GM18526 (cell line): Measurements from ENCODE around the gene TBCD.

Experiments used
- POLR2A ChIP-seq: IDR thresholded peaks from 3 replicates; pipeline ENCODE4 v1.6.1; 2011; ENCODE audit not compliant: insufficient read length; ENCODE audit errors: extremely low read depth

Gene TBCD

DNA sequence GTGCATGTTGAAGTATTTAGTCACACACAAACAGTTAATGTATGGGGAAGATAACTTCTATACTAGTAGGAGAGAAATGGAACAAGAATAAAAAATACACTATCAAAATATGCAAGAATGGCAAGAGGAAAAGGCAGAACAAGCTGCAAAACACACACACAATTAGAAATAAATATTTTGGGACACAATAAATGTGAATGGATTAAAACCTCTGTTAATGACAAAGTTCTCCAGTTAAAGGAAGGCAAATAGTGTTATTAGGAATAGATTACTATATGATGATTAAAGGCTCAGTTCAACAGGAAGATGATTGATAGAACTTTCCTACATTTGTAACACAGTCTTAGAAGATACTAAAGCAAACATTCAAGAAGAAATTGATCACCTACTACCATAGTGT is 194.2 kb downstream of the TBCD start:
- TF ChIP-seq POLR2A: no peak

DNA sequence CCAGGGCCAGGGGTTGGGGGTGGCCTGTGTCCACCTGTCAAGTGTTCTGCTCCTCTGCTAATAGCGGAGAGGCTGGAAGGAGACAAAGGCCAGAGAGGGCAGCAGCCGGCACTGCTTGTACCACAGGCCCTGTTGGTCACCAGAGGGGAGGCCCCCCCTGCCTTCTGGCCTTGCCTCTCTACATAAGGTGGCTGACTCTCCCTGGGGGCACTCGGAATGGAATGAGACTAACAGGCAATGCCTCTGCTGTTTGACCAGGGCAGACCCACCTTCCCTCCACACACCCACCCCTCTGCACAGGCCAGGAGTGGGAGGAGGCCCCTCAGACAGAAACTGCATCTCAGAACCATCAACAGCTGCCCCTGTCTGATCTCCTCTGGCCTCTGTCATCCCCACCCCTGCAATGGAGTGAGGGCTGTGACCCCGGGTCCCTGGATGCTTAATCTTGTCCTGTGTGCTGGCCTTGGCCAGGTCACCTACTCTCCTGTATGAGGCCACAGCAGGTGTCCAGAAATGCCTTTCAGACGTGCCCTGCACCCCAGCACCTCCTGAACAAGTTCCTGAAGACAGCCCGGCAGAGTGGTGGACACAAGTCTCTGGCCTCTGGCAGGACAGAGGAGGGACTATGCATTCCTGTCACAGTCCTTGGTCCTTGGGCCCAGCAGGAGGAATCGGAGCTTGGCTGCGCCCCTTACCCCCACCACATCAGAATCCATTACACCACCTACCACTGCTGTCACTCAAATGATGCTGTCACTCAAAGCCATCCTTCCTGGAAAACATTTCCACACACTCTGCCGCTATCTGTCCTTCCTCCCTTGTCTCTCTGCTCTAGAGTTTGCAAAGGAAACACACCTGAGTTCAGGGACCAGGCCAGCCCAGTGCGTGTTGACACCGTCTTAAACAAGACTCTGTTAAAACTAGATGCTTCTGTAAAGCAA is 195.5 kb downstream of the TBCD start:
- no peak for TF ChIP-seq POLR2A

DNA sequence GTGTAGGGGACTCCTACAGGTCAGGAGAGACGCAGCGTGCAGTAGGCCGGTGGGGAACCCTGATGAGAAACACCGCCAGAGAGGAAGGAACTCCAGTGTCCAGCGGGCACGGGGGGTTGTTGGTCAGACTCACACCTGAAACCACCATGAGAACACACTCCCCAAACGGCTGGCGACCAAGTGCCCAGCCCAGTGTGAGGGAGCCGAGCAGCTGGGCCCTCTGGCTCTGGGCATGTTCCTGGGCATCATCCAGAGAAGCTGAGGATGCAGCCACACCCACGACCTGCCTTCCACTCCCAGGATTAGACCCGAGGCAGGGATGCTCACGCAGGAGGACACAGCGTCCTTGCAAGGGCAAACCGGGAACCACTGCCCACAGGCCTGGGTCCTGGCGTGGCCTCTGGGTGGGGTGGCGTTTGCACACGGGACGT is 196.2 kb downstream of the TBCD start:
- no peak for TF ChIP-seq POLR2A

GRCh38 chr17:82948957-82949356 is 197.1 kb downstream of the TBCD start:
- no peak for TF ChIP-seq POLR2A

DNA sequence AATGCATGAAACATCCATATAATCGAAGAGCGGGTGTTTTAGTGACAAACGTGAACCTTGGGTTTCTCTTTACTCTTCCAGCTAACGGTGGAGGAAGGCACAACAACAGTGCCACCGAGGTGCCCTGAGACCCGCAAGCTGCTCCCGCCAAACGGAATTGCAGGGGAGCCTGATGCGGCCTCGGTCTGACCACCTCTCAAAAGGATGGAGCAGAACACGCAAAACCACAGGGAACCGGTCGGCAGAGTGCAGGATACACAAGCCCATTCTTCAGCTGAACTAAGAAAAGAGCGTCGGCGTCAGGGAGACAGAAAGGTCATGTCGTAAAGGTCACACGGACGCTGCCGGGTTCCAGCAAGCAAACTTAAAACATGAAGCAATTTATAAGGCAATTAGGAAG is 197.5 kb downstream of the TBCD start:
- no peak for TF ChIP-seq POLR2A

GRCh38 chr17:82949984-82950383 is 198.1 kb downstream of the TBCD start:
- TF ChIP-seq POLR2A: no peak

DNA sequence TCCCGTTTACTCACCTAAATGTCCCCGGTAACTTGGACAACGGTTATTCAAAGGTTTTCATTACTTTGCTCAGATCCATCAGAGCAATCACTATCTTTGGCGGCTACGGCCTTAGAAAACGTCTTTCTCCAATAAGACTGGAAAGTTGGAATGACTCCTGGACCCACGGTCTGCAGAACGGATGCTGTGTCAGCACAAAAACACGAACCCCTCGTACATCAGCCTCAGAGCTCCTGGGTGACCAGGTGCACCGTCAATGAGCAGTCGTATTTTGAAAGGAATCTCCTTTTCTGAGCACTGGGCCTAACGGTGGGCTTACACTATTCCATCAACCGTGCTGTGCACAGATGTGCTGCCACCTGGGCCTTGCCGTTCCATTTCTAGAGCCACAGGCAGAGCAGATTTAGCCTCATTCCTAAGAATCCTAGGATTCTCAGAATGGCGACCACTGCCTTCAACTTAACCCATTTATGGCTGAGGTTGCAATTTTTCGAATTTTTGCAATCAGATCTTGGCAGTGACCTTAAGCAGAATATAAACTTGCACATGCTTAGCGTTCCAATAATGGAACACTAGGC is 198.7 kb downstream of the TBCD start:
- no peak for TF ChIP-seq POLR2A

GRCh38 chr17:82952019-82952418 is 200.2 kb downstream of the TBCD start:
- TF ChIP-seq POLR2A: no peak

- no peak for TF ChIP-seq POLR2A
Measured at GRCh38 chr17:82956146-82956725, 204.4 kb downstream of the TBCD start.

GRCh38 chr17:82956726-82957468 is 205.0 kb downstream of the TBCD start:
- TF ChIP-seq POLR2A: no peak

DNA sequence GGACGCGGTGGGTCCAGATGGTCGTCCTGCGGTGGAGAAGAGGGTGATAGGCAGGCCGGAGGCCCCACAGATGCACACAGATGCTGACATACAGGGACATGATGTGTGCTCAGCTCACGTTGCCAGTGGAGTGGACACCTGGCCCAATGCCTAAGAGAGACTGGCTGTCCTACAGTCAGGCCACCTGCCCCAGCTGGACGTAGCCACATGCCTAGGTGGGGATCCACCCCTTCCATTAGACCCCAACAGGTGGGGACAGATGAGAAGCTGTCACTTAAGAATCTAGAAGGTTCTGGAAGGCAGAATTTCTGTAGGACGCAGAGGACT is 205.6 kb downstream of the TBCD start:
- no peak for TF ChIP-seq POLR2A

DNA sequence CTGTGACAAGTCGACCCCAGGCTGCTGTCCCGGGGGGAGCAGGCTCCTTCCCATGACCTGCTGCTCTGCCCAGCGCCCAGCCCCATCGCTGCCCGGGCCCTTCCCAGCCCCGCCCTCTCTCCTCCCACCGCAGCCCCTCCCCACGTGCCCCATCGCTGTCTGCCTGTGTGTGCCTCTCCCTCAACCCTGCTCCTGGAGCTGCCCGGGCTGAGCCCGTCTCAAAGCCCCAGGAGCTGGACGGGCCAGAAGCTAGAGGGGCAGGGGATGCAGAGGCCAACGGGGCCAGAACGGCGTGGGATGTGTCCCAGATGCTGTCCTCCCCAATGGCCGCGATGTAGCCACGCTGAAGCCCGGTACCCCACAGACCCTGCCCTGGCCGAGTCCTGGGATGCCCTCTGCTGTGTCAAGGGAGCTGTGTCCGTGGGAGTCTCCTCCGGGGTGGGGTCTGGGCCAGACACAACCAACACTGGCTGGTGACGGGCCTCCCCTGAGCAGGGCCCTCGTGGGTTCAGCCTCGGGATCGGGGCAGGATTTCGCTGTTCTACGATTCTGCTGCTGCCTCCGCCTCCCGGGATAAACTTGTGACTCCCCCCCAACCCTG is 206.2 kb downstream of the TBCD start:
- TF ChIP-seq POLR2A: no peak

GRCh38 chr17:82959242-82959930 is 207.5 kb downstream of the TBCD start:
- no peak for TF ChIP-seq POLR2A

DNA sequence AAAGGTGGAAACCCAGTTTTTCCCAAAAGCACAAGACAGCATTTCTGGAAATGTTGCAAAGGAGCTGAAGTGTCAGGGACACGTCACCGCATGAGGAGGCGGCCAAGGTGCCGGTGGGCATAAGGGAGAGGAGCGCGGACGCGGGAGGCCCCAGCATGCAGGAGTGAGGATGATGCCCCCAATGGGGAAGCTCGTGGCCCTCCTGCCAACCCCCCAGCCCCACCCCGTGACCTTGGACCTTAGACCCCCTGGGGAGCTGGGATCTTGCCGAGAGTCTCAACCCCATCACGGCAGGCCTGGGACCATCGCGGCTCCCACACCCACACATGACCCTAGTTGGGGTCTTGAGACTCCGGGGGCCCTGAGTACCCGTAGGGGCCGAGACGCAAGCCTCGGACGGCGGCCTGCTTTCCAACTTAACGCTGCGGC is 208.1 kb downstream of the TBCD start:
- no peak for TF ChIP-seq POLR2A
